Right lobe of liver (tissue), 6 donors: Measurements from ENCODE around the gene EFCAB10. TPM values are rescaled to one million over a fixed set of nuclear protein-coding genes. Genes with fewer than 3 reads are reported as not detected.

Experiments
- ATAC-seq, 4 donors: fragments of 200-7000 bp; cut with Tn5 transposase; one replicate each; pipeline ENCODE4 v1.9.1; 2020; ENCODE audit warnings: mild to moderate bottlenecking in 4 of 4, moderate library complexity in 4 of 4
- DNase-seq, 3 donors: peaks; one replicate each; pipeline ENCODE4 v3.0.0-alpha.2; 2020
- H3K27ac ChIP-seq, 3 donors: fragments of 200-600 bp; one replicate each; pipeline ENCODE4 v1.8.0; 2022
- H3K27me3 ChIP-seq, 2 donors: fragments of 200-600 bp; one replicate each; pipeline ENCODE4 v1.8.0; 2022
- H3K36me3 ChIP-seq, 4 donors: fragments of 200-600 bp; sonication (generic) in 1 of 4; one replicate each; pipeline versions ENCODE4 v1.5.1 to v1.8.0; 2017 to 2022; ENCODE audit warnings: control low read depth in 1 of 4
- H3K4me1 ChIP-seq, 4 donors: fragments of 200-600 bp; sonication (generic) in 1 of 4; one replicate each; pipeline versions ENCODE4 v1.5.1 to v1.8.0; 2017 to 2022; ENCODE audit warnings: control low read depth in 1 of 4
- H3K4me3 ChIP-seq, 3 donors: fragments of 200-600 bp; one replicate each; pipeline ENCODE4 v1.8.0; 2022
- H3K9me3 ChIP-seq, 4 donors: fragments of 200-600 bp; sonication (generic) in 1 of 4; one replicate each; pipeline versions ENCODE4 v1.5.1 to v1.8.0; 2017 to 2022; ENCODE audit warnings: control low read depth in 1 of 4
- CTCF ChIP-seq, 4 donors: fragments of 200-600 bp in 3 of 4; fragments of 450-650 bp in 1 of 4; IDR thresholded peaks; one replicate each; pipeline versions ENCODE4 v1.5.1 to v1.8.0; 2016 to 2022; ENCODE audit warnings: antibody characterized with exemption in 4 of 4, mild to moderate bottlenecking in 2 of 4
- POLR2A ChIP-seq: fragments of 450-650 bp; IDR thresholded peaks from one replicate; pipeline ENCODE4 v1.6.1; 2017; ENCODE audit warnings: antibody characterized with exemption, mild to moderate bottlenecking
- WGBS: methylation state at CpG from one replicate; pipeline ENCODE4 v1.1.6; 2018; ENCODE audit warnings: low coverage, low lambda C conversion rate; ENCODE audit not compliant: insufficient coverage; ENCODE audit errors: missing lambda C conversion rate; 5-methylcytosine and 5-hydroxymethylcytosine counted together
- intact Hi-C, 2 donors: fragments of 100-400 bp; cut with DNase I; formaldehyde crosslinking; loops; one replicate each; pipeline versions ENCODE4 v1.11.2 to v1.14.1; 2022
- total RNA-seq, 6 experiments: library from RNA; depleted of rRNA in 2 of 6; stranded (reverse); fragments of >200 nt in 2 of 6; fragmentation: NEBNext Ultra II Directional in 3 of 6; extraction: Animal tissue kit (Norgen Biotek cat#: 25700) in 3 of 6; gene quantifications; one replicate each; pipeline versions ENCODE4 v1.1.0 to v1.2.4, GENCODE V29; 2016 to 2023
- donor health status: DM: no; HTN: yes; CAD: no.
- donor health status: DM: no; HTN: no; CAD: no.
- donor health status: DM: no; HTN: no; CAD: no.
- donor health status: DM: no; HTN: yes; CAD: no.
- donor health status: DM: no; HTN: yes; CAD: no.

The EFCAB10 gene
- total RNA-seq, 6 experiments from 2014 or later: not detected

- ATAC-seq (no peak), DNase-seq (no peak)
- 95% methylated on average over 8 of the region's 14 CpGs for WGBS
- Histone ChIP-seq H3K27me3 (no peaks in the 10 kb centered on the region), H3K4me1 (no peaks in the 10 kb centered on the region), H3K4me3 (no peak overlapping the region), H3K27ac (no peak overlapping the region), H3K9me3 (no peaks in the 10 kb centered on the region), H3K36me3 (peaks cover 0 to 29% (median 4%) of the 10 kb centered on the region in 4 donors)
- intact Hi-C loops: no loop called here
- TF ChIP-seq POLR2A (no peak), CTCF (IDR thresholded peaks at IDR 0.05) (no peak)
Measured at GRCh38 chr7:105617280-105618015, 36.2 kb upstream of the EFCAB10 start.

GRCh38 chr7:105614341-105614840 is 33.1 kb upstream of the EFCAB10 start:
- DNase-seq (no peak), ATAC-seq (no peak)
- no peak for TF ChIP-seq CTCF (IDR thresholded peaks at IDR 0.05)
- no peak for TF ChIP-seq POLR2A
- peaks cover 0 to 25% (median 2%) of the 10 kb centered on the region in 4 donors for H3K36me3 ChIP-seq
- H3K9me3 ChIP-seq: no peaks in the 10 kb centered on the region
- WGBS: 73% methylated on average over 15 of the region's 20 CpGs
- no peaks in the 10 kb centered on the region for H3K4me1 ChIP-seq
- no peak overlapping the region for H3K27ac ChIP-seq
- intact Hi-C loops: no loop called here
- H3K4me3 ChIP-seq: no peak overlapping the region
- H3K27me3 ChIP-seq: no peaks in the 10 kb centered on the region

- no peak for ATAC-seq
- intact Hi-C loops: no loop called here
- WGBS: 96% methylated on average over 13 of the region's 32 CpGs
Measured at GRCh38 chr7:105613611-105614330, 32.5 kb upstream of the EFCAB10 start.

GRCh38 chr7:105612806-105613205 is 31.5 kb upstream of the EFCAB10 start:
- Histone ChIP-seq H3K4me1 (no peaks in the 10 kb centered on the region), H3K9me3 (no peaks in the 10 kb centered on the region), H3K27me3 (no peaks in the 10 kb centered on the region), H3K4me3 (no peak overlapping the region), H3K36me3 (peaks cover 0 to 14% (median 2%) of the 10 kb centered on the region in 4 donors), H3K27ac (no peak overlapping the region)
- DNase-seq (no peak), ATAC-seq (no peak)
- WGBS: 100% methylated on average over 1 of the region's 9 CpGs
- TF ChIP-seq POLR2A (no peak), CTCF (IDR thresholded peaks at IDR 0.05) (no peak)
- intact Hi-C loops: no loop called here

More at GRCh38 chr7:105613611-105614330, 32.5 kb upstream of the EFCAB10 start:
- H3K4me3 ChIP-seq: no peak overlapping the region
- no peaks in the 10 kb centered on the region for H3K27me3 ChIP-seq
- no peak overlapping the region for H3K27ac ChIP-seq
- no peaks in the 10 kb centered on the region for H3K9me3 ChIP-seq
- H3K4me1 ChIP-seq: no peaks in the 10 kb centered on the region
- peaks cover 0 to 24% (median 2%) of the 10 kb centered on the region in 4 donors for H3K36me3 ChIP-seq
- TF ChIP-seq CTCF (IDR thresholded peaks at IDR 0.05) (no peak), POLR2A (no peak)
- DNase-seq: no peak
